Lower lobe of right lung (tissue), 2 donors: ENCODE measurements around the gene SLC13A3. TPM values are rescaled to one million over a fixed set of nuclear protein-coding genes. Genes with fewer than 3 reads are reported as not detected.

ENCODE experiments used
- ATAC-seq, 2 donors: fragments of 200-7000 bp; cut with Tn5 transposase; one replicate each; pipeline ENCODE4 v1.9.1; 2020 to 2022; ENCODE audit warnings: mild to moderate bottlenecking in 2 of 2, moderate library complexity in 2 of 2
- DNase-seq: peaks from one replicate; pipeline ENCODE4 v3.0.0-alpha.2; 2020
- H3K27ac ChIP-seq: fragments of 200-600 bp; one replicate; pipeline ENCODE4 v1.8.0; 2022
- H3K27me3 ChIP-seq: fragments of 200-600 bp; one replicate; pipeline ENCODE4 v1.8.0; 2022; ENCODE audit warnings: low read depth
- H3K36me3 ChIP-seq: fragments of 200-600 bp; one replicate; pipeline ENCODE4 v1.8.0; 2022; ENCODE audit warnings: mild to moderate bottlenecking
- H3K4me1 ChIP-seq: fragments of 200-600 bp; one replicate; pipeline ENCODE4 v1.8.0; 2022
- H3K4me3 ChIP-seq: fragments of 200-600 bp; one replicate; pipeline ENCODE4 v1.8.0; 2022; ENCODE audit warnings: mild to moderate bottlenecking
- H3K9me3 ChIP-seq: fragments of 200-600 bp; one replicate; pipeline ENCODE4 v1.8.0; 2022
- intact Hi-C: fragments of 100-400 bp; cut with DNase I; formaldehyde crosslinking; loops from one replicate; pipeline ENCODE4 v1.11.0; 2022
- total RNA-seq: library from RNA; stranded (reverse); fragmentation: NEBNext Ultra II Directional; extraction: Animal tissue kit (Norgen Biotek cat#: 25700); gene quantifications from one replicate; pipeline ENCODE4 v1.2.1, GENCODE V29; 2021
- TF ChIP-seq, protein P1 (sequence below): fragments of 200-600 bp; IDR thresholded peaks from one replicate; pipeline ENCODE4 v1.8.0; 2022; ENCODE audit warnings: antibody characterized with exemption, mild to moderate bottlenecking
- donor health status: DM: no; HTN: yes; CAD: no; lungs with severe emphysema.

Gene SLC13A3
- total RNA-seq, 1 donor from 2014 or later: 2.0 TPM

DNA sequence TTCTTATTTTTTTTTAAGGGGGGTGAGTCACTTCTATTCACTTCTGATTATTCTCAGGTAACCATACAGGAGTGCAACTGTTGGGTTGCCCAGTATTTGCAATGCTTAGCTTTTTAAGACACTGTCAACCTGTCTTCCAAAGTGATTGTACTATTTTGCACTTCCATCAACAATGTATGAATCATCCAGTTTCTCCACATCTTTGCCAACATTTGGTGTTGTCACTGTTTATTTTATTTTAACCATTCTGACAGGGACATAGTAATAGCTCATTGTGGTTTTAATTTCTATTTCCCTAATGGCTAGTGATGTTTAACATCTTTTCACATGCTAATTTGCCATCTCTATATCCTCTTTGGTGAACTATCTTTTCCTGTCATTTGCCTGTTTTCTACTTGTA, 1.4 kb upstream of the SLC13A3 start:
- H3K36me3 ChIP-seq: no peaks in the 10 kb centered on the region
- H3K9me3 ChIP-seq: no peaks in the 10 kb centered on the region
- no peak overlapping the region for H3K4me3 ChIP-seq
- H3K27me3 ChIP-seq: peaks cover 25% of the 10 kb centered on the region
- intact Hi-C loops: no loop called here
- no peaks in the 10 kb centered on the region for H3K4me1 ChIP-seq
- ATAC-seq (no peak), DNase-seq (no peak)
- H3K27ac ChIP-seq: no peak overlapping the region
- TF ChIP-seq, protein P1, sequence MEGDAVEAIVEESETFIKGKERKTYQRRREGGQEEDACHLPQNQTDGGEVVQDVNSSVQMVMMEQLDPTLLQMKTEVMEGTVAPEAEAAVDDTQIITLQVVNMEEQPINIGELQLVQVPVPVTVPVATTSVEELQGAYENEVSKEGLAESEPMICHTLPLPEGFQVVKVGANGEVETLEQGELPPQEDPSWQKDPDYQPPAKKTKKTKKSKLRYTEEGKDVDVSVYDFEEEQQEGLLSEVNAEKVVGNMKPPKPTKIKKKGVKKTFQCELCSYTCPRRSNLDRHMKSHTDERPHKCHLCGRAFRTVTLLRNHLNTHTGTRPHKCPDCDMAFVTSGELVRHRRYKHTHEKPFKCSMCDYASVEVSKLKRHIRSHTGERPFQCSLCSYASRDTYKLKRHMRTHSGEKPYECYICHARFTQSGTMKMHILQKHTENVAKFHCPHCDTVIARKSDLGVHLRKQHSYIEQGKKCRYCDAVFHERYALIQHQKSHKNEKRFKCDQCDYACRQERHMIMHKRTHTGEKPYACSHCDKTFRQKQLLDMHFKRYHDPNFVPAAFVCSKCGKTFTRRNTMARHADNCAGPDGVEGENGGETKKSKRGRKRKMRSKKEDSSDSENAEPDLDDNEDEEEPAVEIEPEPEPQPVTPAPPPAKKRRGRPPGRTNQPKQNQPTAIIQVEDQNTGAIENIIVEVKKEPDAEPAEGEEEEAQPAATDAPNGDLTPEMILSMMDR: no peak

DNA sequence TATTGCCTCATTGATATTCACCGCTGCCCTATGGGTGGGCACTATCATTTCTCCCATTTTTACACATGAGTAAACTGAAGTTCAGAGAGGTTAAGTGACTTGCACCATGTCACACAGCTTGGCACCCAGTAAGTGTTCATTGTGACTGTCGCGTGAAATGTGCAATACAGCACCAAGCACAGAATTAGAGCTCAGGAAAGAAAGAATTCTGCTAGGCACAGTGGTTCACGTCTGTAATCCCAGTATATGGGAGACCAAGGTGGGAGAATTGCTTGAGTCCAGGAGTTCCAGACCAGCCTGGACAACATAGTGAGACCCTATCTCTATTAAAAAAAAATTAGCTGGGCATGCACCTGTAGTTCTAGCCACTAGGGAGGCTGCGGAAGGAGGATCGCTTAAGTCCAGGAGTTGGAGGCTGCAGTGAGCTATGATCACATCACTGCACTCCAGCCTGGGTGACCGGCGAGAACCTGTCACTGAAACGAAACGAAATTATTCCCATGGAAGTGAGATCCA, 626 bp downstream of the SLC13A3 start:
- H3K36me3 ChIP-seq: no peaks in the 10 kb centered on the region
- DNase-seq (no peak), ATAC-seq (no peak)
- H3K4me3 ChIP-seq: no peak overlapping the region
- intact Hi-C loops: no loop called here
- H3K9me3 ChIP-seq: no peaks in the 10 kb centered on the region
- peaks cover 25% of the 10 kb centered on the region for H3K27me3 ChIP-seq
- H3K4me1 ChIP-seq: no peaks in the 10 kb centered on the region
- TF ChIP-seq, protein P1: no peak
- no peak overlapping the region for H3K27ac ChIP-seq

DNA sequence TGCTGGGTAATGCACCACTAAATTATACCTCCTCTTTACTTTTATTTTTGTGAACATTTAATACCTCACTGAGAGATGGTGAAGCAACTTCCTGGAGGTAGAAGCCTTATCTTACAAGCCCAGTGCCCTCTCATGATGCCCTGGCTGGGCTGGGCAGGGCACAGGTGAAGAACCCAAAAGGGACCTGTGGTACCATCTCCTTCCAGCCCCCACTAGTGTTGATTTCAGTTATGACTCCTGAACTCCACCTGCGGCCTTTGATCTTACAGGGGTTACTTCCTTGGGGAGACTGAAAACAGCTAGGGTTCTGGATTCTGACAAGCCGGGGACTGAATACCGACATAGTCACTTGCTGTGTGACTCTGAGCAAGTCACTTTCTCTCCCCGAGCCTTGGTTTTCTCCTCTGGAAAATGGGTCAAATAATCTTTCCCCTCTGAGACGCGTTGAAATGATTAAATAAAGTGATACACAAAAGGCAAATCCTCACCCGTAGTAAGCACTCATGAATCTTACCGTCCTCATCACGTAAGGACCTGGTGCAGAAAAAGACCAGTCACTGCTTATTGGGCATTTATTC, 1.2 kb downstream of the SLC13A3 start:
- H3K36me3 ChIP-seq: no peaks in the 10 kb centered on the region
- DNase-seq: no peak
- intact Hi-C loops: no loop called here
- H3K9me3 ChIP-seq: no peaks in the 10 kb centered on the region
- H3K27me3 ChIP-seq: peaks cover 25% of the 10 kb centered on the region
- H3K4me1 ChIP-seq: no peaks in the 10 kb centered on the region
- TF ChIP-seq, protein P1: no peak
- ATAC-seq: no peak
- H3K27ac ChIP-seq: no peak overlapping the region
- no peak overlapping the region for H3K4me3 ChIP-seq

DNA sequence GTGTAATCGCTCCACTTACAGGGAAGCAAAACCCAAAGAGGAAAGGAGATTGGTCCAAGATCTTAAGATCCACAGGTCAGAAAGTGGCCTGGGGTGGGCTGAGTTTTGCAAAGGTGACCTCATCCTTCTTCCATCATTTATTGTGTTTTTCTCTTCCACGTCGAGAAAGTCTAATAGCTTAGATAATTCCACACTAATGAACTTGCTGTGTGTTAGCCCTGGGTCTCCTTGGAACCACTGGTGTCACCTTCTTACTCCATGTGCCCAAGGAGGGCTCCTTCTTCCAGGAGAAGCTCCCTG, 1.7 kb downstream of the SLC13A3 start:
- Histone ChIP-seq H3K4me1 (no peaks in the 10 kb centered on the region), H3K27ac (no peak overlapping the region), H3K4me3 (no peak overlapping the region), H3K27me3 (peaks cover 22% of the 10 kb centered on the region), H3K36me3 (no peaks in the 10 kb centered on the region), H3K9me3 (no peaks in the 10 kb centered on the region)
- DNase-seq: no peak
- ATAC-seq: no peak
- intact Hi-C loops: no loop called here
- TF ChIP-seq, protein P1: no peak

DNA sequence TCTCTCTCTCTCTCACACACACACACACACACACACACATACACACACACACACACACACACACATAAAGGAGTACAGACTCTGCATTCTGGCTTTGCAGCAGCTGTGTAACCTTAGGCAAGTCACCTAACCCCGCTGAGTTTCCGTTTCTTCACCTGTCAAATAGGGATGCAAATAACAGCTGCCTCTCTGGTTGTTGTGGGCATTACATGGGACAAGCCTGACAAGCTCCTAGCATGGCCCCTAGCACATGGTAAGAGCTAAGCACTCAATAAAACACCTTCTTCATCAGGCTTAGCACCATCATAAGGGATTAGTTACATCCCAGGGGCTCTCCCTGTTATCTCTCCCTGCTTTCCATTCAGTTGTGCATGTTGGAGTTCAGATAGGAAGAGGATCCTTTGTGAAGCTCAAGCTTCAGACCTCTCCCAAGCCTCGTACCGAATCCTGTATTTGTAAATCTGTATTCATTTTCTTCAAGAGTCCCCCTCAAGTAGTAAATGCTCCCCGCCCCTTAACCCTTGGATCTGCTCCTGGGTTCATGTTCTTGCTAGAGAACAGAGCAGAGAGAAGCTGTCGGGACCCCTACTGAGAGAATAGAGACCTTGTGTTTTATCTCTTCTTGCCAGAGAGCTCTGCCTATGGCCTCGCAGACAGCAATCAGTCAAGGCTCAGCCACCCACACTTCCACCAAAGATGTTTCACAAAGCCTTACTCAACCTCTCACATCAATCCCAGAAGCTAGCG, 2.2 kb downstream of the SLC13A3 start:
- DNase-seq (no peak), ATAC-seq (no peak)
- Histone ChIP-seq H3K4me3 (no peak overlapping the region), H3K9me3 (no peaks in the 10 kb centered on the region), H3K27me3 (peaks cover 22% of the 10 kb centered on the region), H3K36me3 (no peaks in the 10 kb centered on the region), H3K4me1 (no peaks in the 10 kb centered on the region), H3K27ac (no peak overlapping the region)
- intact Hi-C loops: no loop called here
- TF ChIP-seq, protein P1: no peak
